HG03520 (cell line): ENCODE measurements around the gene CNTNAP5.

ENCODE experiments used
- ATAC-seq: cut with Tn5 transposase; IDR thresholded peaks from one replicate; pipeline ENCODE4 v1.9.1; 2021; ENCODE audit warnings: mild to moderate bottlenecking, moderate library complexity; ENCODE audit not compliant: unreplicated experiment

Gene CNTNAP5

GRCh38 chr2:124151691-124152090 is 126.6 kb downstream of the CNTNAP5 start:
- ATAC-seq: no peak

DNA sequence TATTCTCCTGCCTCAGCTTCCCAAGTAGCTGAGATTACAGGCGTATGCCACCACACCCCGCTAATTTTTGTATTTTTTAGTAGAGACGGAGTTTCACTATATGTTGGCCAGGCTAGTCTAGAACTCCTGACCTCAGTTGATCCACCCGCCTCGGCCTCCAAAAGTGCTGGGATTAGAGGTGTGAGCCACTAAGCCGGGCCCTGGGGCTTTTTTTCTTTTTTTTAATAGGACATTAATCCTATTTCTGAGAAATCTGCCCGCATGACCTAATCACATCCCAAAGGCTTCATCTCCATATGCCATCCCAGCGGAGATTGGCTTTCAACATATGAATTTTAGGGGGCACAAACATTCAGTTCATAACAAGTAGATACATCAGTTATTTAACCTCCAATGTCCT is 128.6 kb downstream of the CNTNAP5 start:
- no peak for ATAC-seq

- no peak for ATAC-seq
These were observed 134.1 kb downstream of the CNTNAP5 start for GRCh38 chr2:124159166-124159565.

DNA sequence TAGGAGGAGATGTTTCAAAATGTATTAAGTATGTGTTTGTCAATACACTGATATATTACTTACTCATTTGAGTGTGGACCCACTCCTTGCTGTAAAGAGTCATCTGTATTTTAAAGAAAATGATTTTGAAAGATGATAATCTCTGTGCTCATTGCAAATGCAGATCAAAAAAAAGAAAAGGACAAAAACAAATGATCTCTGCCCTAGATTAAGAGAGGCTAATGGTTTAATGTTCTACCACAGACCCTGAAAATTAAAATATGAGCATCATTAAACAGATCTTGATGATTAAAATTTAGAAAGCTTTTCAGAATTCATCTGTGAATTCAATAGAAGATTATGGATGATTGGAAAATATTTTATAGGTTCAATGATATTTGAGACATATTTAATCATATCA is 136.5 kb downstream of the CNTNAP5 start:
- ATAC-seq: no peak

DNA sequence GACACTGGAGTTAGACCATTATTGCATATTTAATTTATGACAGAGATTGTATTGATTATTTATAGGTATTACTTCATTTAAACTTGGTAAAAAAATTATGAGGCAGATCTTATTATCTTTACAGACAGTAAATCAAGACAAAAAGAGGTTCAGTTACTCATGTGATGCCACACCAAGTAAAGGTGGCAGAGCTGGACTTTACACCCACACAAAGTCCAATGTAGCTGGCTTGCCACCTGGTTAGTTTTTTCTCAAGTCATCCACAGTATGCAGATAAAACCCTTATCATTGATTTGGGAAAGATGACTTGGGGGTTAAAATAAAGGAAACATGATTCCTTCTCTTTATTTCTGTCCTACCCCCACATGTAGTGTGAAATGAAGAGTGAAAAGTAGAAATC is 137.2 kb downstream of the CNTNAP5 start:
- no peak for ATAC-seq

DNA sequence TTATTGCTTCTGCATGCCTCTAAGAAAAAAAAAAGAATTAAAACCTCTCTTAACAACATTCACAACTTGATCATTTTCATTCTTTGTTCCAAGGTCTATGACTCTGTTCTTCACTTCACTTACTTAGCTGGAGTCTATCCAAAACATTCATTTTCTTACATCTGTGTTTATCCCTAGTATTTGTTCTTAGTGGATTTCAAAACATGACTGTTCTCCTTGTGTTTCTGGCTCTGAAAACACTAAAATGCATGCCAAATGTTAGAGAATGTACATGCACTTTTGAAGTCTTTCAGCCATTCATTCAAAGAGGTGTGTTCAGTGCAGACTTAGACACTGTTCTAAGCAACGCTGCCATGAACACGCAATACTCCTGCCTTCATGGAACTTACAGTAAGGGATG is 138.8 kb downstream of the CNTNAP5 start:
- no peak for ATAC-seq

GRCh38 chr2:124165698-124166097 is 140.6 kb downstream of the CNTNAP5 start:
- no peak for ATAC-seq

DNA sequence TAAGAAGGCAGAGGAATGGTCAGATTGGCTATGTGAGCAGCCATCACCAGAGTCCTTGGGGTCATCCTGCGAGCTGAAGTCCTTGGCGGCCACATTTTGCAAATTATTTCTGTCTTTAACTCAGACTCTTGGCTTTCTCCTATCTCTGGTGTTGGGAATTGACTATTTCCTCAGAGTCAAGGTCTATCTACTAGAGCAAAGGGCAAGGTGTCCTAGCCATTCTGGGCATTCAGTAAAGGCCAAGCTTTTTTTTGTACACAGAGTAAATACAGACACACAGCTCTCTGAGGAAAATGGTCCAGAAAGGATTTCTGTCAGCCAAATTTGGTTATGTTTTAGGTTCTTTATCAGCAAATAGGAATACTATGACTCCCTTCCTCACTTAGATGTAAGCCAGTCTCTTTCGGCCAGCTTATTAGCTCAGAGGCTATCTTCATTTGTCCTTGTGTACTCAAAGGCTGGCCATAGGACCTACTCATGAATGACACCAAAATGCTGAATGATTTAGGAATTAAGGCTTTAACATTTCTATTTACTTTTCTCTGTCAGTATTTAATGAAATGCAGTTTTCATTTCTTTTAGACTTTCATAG is 146.5 kb downstream of the CNTNAP5 start:
- ATAC-seq: no peak

GRCh38 chr2:124178719-124179118 is 153.6 kb downstream of the CNTNAP5 start:
- ATAC-seq: no peak

- no peak for ATAC-seq
These were observed 155.5 kb downstream of the CNTNAP5 start for GRCh38 chr2:124180635-124181034.

DNA sequence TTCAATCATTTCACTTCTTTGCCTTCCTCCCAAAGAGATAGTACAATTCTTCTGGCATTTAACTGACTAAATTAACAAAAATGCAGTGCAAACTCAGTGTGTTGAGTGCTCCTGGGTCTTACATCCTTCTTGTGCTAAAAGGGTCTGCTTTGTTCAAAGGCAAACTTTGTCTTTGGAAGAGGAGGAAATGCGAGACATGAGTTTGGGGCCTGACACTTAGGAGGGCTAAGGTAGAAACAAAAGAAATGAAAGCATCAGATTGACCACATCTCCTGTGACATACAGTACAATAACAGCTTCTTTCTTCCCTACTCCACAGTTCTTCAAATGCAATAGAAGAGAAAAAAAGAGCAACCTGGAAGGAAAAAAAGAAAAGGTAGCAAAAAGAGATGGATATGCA is 161.7 kb downstream of the CNTNAP5 start:
- no peak for ATAC-seq

GRCh38 chr2:124187948-124188347 is 162.9 kb downstream of the CNTNAP5 start:
- ATAC-seq: no peak

- ATAC-seq: no peak
These were observed 168.6 kb downstream of the CNTNAP5 start for GRCh38 chr2:124193706-124194105.

DNA sequence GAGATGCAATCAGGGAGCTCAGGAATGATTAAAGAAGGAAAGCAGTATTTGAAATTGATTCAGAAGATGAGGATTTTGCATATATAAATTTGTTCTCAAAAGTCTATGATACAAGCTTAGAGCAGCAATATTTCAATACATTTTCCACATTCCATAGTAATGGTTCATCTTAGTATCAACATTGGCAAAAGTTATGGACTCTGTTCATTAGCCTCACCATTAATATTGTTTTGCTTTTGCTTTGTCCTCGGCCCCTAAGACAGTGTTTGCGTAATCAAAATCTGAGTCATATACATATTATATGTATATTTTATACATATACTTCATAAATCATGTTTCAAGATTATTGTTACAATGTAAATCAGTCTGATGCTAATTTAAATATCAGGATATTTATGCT is 176.6 kb downstream of the CNTNAP5 start:
- no peak for ATAC-seq

GRCh38 chr2:124209441-124209840 is 184.4 kb downstream of the CNTNAP5 start:
- no peak for ATAC-seq

GRCh38 chr2:124211461-124211860 is 186.4 kb downstream of the CNTNAP5 start:
- ATAC-seq: no peak

DNA sequence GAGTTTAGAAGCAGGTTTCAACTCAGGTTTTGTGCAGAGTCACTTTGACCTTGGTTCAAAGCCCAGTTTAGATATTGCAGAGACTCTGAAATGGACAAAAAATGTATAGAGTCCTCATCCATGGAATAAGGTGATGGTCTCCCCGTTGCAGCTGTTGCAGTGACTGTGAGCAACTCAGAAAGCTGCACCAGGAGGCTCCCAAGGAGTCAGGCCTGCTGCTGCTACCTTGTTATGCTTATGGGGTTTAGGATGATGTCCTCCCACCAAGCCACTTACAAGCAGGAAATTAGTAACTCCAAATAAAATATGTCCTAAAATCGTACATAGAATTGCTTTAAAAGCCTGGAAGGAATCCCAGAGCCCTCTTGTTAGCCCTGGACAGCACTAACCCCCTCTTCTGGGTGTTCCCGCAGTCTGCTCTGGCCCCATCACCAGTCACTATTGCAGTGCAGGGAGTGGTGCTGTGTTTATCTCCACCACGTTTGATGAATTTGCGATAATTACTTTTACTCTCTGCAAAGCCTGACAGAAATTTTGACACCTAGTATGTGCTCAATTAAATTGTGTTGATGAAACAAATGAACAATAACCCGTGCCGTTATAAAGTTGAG is 189.0 kb downstream of the CNTNAP5 start:
- ATAC-seq: no peak

DNA sequence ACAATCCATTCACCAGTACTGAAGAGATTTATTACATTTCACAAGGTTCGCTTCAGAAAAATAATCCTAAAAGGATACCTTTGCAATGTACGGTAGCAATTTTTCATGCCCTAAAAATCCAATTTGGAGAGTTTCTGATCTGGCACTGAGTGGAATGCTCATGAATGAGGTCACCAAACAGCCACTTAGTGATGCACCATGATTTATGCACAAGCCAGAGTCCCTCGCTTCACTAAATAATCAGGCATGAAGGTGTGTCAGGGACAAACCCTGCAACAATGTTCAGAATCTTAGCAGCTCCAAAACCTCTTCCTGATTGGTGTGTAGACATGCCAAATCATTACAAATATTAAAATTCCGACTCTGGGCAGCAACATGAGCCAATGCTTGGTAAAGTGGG is 221.1 kb downstream of the CNTNAP5 start:
- ATAC-seq: no peak

DNA sequence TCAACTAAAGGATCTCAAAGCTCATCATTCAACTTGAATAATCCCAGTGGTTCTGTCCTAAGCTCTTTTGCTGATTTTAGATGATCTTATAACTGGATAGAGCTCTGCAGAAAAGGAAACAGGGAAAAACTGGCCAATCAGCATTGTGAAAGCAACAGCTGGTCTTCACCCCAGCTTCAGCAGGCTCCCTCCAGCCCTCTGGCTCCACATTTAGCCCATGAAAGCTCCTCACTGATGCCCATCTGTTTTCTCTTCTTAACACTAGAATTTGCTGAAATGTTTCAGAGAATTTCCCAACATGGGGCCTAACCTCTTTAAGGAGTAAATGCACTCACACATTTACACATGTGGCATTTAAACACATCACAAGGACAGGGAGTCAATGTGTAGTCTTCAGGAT is 223.3 kb downstream of the CNTNAP5 start:
- no peak for ATAC-seq

- ATAC-seq: no peak
These were observed 225.3 kb downstream of the CNTNAP5 start for GRCh38 chr2:124250433-124250832.

- no peak for ATAC-seq
These were observed 229.5 kb downstream of the CNTNAP5 start for GRCh38 chr2:124254621-124255020.

DNA sequence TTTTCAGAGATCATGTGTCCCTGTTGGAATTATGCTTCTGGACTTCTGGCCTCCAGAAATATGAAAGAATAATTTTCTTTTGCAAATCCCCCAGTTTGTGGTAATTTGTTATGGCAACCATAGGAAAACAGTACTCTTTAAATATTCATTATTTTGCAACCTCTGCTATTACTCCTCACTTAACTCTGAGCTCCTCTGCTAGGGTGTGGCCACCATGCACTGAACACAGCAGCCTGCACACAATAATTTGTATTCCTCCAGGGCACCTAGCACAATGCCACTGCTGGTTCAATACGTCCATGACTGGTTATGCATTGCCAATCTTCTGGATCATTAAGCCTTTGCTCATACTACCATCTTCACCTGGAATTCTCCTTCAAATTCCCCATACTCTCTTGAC is 232.0 kb downstream of the CNTNAP5 start:
- no peak for ATAC-seq
